H1 (cell line): Measurements from ENCODE around the gene GMPPA. TPM values are rescaled to one million over a fixed set of nuclear protein-coding genes. Genes with fewer than 3 reads are reported as not detected.

Experiments used
- RAD21 ChIP-seq, 2 experiments: IDR thresholded peaks in 1 of 2; conservative IDR thresholded peaks in 1 of 2; 2 replicates each; pipeline ENCODE4 v1.6.1; 2011; ENCODE audit warnings: low read depth in 2 of 2, low read length in 2 of 2, improper control_type of control experiment in 1 of 2, inconsistent platforms in 1 of 2, mild to moderate bottlenecking in 1 of 2, moderate library complexity in 1 of 2
- RXRA ChIP-seq: IDR thresholded peaks from 2 replicates; pipeline ENCODE4 v1.6.1; 2011; ENCODE audit warnings: low read depth, mild to moderate bottlenecking, low read length, moderate library complexity; ENCODE audit not compliant: insufficient read depth
- SP4 ChIP-seq: IDR thresholded peaks from 2 replicates; pipeline ENCODE4 v1.6.1; 2012; ENCODE audit warnings: low read length, inconsistent platforms
- TEAD4 ChIP-seq: IDR thresholded peaks from 2 replicates; pipeline ENCODE4 v1.6.1; 2012; ENCODE audit warnings: low read depth, low read length, inconsistent platforms, mixed read lengths
- YY1 ChIP-seq: IDR thresholded peaks from 2 replicates; pipeline ENCODE4 v1.6.1; 2011; ENCODE audit warnings: low read depth, mild to moderate bottlenecking, low read length
- polyA plus RNA-seq, 7 experiments: library from polyadenylated mRNA; depleted of rRNA in 3 of 7; stranded (reverse) in 5 of 7; unstranded in 2 of 7; fragments of >200 nt in 5 of 7; fragments of 200-250 nt in 2 of 7; gene quantifications; 1 replicate in 5 of 7; 2 replicates in 1 of 7; 4 replicates in 1 of 7; pipeline versions ENCODE4 v1.2.1 to v1.2.3, GENCODE V29; 2011 to 2013; ENCODE audit warnings: missing spikeins in 2 of 7, mixed read lengths in 2 of 7
- total RNA-seq: library from RNA; stranded (reverse); fragmentation: NEBNext Ultra II Directional; extraction: Animal tissue kit (Norgen Biotek cat#: 25700); gene quantifications from 2 replicates; pipeline ENCODE4 v1.2.1, GENCODE V29; 2021
- TF ChIP-seq, protein P1 (sequence below): IDR thresholded peaks from 2 replicates; pipeline ENCODE4 v1.6.1; 2012; ENCODE audit warnings: inconsistent platforms

GMPPA gene
- total and polyA plus RNA-seq, 2 of the 8 experiments (the other 6 are each of a cell fraction or from before 2014, with no cell fraction given): 34.3 to 98.8 TPM

DNA sequence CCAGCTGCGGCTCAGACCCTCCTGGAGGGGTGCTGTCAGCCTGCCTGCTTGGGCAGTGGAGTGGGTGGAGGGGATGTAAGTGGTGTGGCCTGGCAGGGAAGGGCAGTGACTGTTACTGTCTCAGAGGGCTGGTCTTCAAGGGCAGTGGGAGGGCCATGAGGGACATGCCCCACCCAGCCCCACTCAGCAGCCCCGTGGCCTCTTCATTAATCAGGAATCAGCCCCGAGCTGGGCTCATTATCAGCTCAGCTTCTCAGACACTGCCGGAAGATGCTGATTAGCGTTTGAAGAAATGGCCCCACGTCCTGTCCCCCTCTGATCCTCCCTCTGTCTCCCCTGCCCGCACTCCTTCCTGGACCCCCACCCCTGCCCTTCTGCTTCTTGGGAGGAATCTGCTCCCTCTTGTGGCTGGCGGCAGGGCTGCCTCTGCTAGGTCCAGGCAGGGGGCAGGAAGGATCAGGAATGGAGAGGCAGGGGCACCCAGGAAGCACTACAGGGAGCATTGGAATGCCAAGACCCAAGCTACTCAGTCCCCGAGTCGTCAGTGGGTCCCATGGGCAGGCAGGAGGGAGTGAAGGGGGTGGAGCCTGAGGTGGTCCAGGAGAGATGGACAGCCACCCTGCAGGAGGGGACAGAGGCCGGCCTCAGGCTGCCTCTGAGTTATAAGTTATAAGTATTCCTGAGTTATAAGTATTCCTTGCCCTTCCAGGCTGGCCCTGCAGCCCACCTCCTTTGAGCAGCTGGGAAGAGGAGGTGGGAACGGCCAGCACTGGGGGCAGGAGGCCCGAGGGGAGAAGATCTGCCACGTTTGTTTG, 22.6 kb downstream of the GMPPA start (continued):
- TF ChIP-seq SP4 (peak; percentile 51; the same call in 1 of the 2 replicates), RAD21 (IDR thresholded peaks at IDR 0.05 in 1 of 2, conservative IDR thresholded peaks at IDR 0.05 in 1 of 2; ENCODE audit: low read depth in 2 of 2, low read length in 2 of 2) (peak; percentile 64 to 79), RXRA (no peak), YY1 (peak; percentile 57), TEAD4 (peak; percentile 57; the same call in 1 of the 2 replicates)
- TF ChIP-seq, protein P1, sequence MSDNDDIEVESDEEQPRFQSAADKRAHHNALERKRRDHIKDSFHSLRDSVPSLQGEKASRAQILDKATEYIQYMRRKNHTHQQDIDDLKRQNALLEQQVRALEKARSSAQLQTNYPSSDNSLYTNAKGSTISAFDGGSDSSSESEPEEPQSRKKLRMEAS: peak; percentile 57
